RWPE2 (cell line): Measurements from ENCODE around the gene FNDC8.
"Not testable (repeated sequence)": the region's sequence is repeated elsewhere in the genome, so short reads cannot be mapped to it uniquely, and the experiment has no call there.

ENCODE experiments used
- ATAC-seq: fragments of 200-7000 bp; cut with Tn5 transposase; 3 replicates; pipeline ENCODE4 v1.9.1; 2021; ENCODE audit warnings: low read depth
- DNase-seq: peaks from one replicate; pipeline ENCODE4 v3.0.0-alpha.2; 2020; ENCODE audit warnings: low spot score
- H3K27ac ChIP-seq: fragments of 450-650 bp; 2 replicates; pipeline ENCODE4 v1.5.1; 2017; ENCODE audit warnings: mild to moderate bottlenecking; ENCODE audit not compliant: poor library complexity, severe bottlenecking
- H3K27me3 ChIP-seq: fragments of 250-450 bp; sonication (Bioruptor Pico); 2 replicates; pipeline ENCODE4 v1.5.1; 2021; ENCODE audit warnings: mild to moderate bottlenecking, moderate library complexity; ENCODE audit not compliant: insufficient read depth, poor library complexity, severe bottlenecking
- H3K36me3 ChIP-seq: fragments of 250-450 bp; sonication (Bioruptor Pico); 2 replicates; pipeline ENCODE4 v1.5.1; 2020; ENCODE audit warnings: low read depth, mild to moderate bottlenecking, moderate library complexity
- H3K4me1 ChIP-seq: fragments of 250-450 bp; sonication (Bioruptor Pico); 2 replicates; pipeline ENCODE4 v1.5.1; 2021; ENCODE audit warnings: mild to moderate bottlenecking, moderate library complexity; ENCODE audit not compliant: insufficient read depth, poor library complexity, severe bottlenecking
- H3K4me3 ChIP-seq: fragments of 250-450 bp; sonication (Bioruptor Pico); 2 replicates; pipeline ENCODE4 v1.5.1; 2021; ENCODE audit warnings: mild to moderate bottlenecking, moderate library complexity; ENCODE audit not compliant: severe bottlenecking
- H3K9me3 ChIP-seq: fragments of 250-450 bp; sonication (Bioruptor Pico); 2 replicates; pipeline ENCODE4 v1.5.1; 2021; ENCODE audit warnings: mild to moderate bottlenecking, moderate library complexity; ENCODE audit not compliant: severe bottlenecking
- CTCF ChIP-seq: fragments of 450-650 bp; IDR thresholded peaks from one replicate; pipeline ENCODE4 v1.5.1; 2017; ENCODE audit warnings: mild to moderate bottlenecking, moderate library complexity; ENCODE audit not compliant: poor library complexity, severe bottlenecking

Gene FNDC8

GRCh38 chr17:35174835-35175334, 53.5 kb downstream of the FNDC8 start:
- no peaks in the 10 kb centered on the region for H3K9me3 ChIP-seq
- no peak for TF ChIP-seq CTCF
- no peak overlapping the region for H3K27ac ChIP-seq
- H3K36me3 ChIP-seq, result no peaks in the 10 kb centered on the region
- peaks cover 4% of the 10 kb centered on the region for H3K4me1 ChIP-seq
- no peaks in the 10 kb centered on the region for H3K27me3 ChIP-seq
- no peak overlapping the region for H3K4me3 ChIP-seq
- ATAC-seq (no peak), DNase-seq (no peak)

DNA sequence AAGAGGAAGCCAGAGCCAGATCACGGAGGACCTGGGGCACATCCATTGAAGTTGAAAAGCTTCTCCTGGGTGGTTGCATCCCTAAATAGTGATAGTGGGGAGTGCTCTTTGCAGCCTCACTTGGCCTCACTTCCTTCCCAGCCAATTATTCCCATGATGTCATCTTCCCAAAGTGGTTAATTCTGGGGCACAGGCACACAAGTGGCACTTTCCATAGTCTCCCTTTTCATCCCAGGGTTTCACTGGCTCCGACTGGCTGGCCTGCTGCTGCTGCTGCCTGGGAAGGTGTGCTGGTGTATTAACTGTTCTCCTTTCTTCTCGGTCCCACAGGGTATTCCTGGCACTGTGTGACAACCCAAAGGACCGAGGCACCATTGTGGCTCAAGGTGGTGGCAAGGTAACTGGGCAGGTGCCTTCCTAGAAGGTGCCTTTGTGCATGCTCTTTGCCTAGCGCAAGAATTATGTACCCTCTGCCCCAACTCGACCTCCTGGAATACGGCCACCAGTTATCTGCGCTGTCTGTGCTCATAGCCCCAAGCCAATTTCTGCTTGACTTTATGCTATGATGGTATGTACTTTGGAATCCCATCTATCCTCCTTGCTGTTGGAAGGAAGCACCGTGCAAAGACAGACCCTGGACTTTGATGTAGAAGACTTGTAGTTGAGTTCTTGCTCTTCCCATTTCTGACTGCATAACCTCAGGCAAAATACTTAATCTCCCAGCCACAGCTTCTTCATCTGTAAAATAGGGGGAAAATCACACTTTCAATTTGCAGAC, 54.4 kb downstream of the FNDC8 start:
- ATAC-seq, result no peak
- TF ChIP-seq CTCF, result no peak

DNA sequence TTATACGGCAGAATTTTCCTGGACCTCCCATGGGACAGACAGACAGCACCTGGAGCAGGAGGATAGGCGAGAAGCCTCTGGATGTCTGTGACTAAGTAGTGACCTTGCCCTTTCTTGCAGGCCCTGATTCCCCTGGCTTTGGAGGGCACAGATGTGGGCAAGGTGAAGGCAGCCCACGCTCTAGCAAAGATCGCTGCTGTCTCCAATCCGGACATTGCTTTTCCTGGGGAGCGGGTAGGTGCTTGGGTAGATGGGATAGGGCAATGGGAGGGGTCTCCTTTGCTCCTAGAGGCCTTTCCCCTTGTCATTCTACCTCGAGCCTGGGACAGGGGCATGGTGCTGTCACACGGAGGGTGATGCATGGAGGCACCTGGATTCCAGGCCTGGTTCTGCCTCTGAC, 55.5 kb downstream of the FNDC8 start:
- ATAC-seq (no peak), DNase-seq (no peak)
- no peak for TF ChIP-seq CTCF
- no peaks in the 10 kb centered on the region for H3K4me1 ChIP-seq
- H3K27ac ChIP-seq, result no peak overlapping the region
- no peaks in the 10 kb centered on the region for H3K9me3 ChIP-seq
- H3K27me3 ChIP-seq, result no peaks in the 10 kb centered on the region
- no peak overlapping the region for H3K4me3 ChIP-seq
- no peaks in the 10 kb centered on the region for H3K36me3 ChIP-seq

More for the DNA sequence above, 54.4 kb downstream of the FNDC8 start:
- Histone ChIP-seq H3K4me3 (no peak overlapping the region), H3K4me1 (peaks cover 4% of the 10 kb centered on the region), H3K36me3 (no peaks in the 10 kb centered on the region), H3K27ac (no peak overlapping the region), H3K27me3 (no peaks in the 10 kb centered on the region), H3K9me3 (no peaks in the 10 kb centered on the region)
- no peak for DNase-seq

DNA sequence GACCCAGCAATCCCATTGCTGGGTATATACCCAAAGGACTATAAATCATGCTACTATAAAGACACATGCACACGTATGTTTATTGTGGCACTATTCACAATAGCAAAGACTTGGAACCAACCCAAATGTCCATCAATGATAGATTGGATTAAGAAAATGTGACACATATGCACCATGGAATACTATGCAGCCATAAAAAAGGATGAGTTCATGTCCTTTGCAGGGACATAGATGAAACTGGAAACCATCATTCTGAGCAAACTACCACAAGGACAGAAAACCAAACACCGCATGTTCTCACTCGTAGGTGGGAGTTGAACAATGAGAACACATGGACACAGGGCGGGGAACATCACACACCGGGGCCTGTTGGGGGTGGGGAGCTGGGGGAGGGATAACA, 58.0 kb downstream of the FNDC8 start:
- not testable (repeated sequence) for H3K27me3 ChIP-seq, H3K4me3 ChIP-seq, H3K36me3 ChIP-seq, DNase-seq, H3K27ac ChIP-seq, H3K4me1 ChIP-seq, H3K9me3 ChIP-seq, ATAC-seq
